Medulla oblongata (tissue), 1 donor: Measurements from ENCODE around the gene CNTNAP5.

Source experiments
- DNase-seq: peaks from one replicate; pipeline ENCODE4 v3.0.0-alpha.2; 2015; ENCODE audit errors: extremely low spot score

CNTNAP5 gene

GRCh38 chr2:124804014-124804940 is 779.2 kb downstream of the CNTNAP5 start:
- peak; percentile 79 for DNase-seq

- no peak for DNase-seq
Measured at GRCh38 chr2:124805060-124805459, 780.0 kb downstream of the CNTNAP5 start.

- peak; percentile 47 for DNase-seq
Measured at GRCh38 chr2:124810132-124810531, 785.0 kb downstream of the CNTNAP5 start.

GRCh38 chr2:124814968-124815745 is 790.1 kb downstream of the CNTNAP5 start:
- no peak for DNase-seq

- DNase-seq, result no peak
Measured at GRCh38 chr2:124816007-124816406, 790.9 kb downstream of the CNTNAP5 start.

GRCh38 chr2:124822516-124822915 is 797.4 kb downstream of the CNTNAP5 start:
- DNase-seq, result no peak

- no peak for DNase-seq
Measured at GRCh38 chr2:124824441-124824840, 799.4 kb downstream of the CNTNAP5 start.

GRCh38 chr2:124832521-124832920 is 807.4 kb downstream of the CNTNAP5 start:
- DNase-seq, result no peak

GRCh38 chr2:124834331-124834730 is 809.2 kb downstream of the CNTNAP5 start:
- DNase-seq, result no peak

- DNase-seq, result no peak
Measured at GRCh38 chr2:124835331-124835730, 810.2 kb downstream of the CNTNAP5 start.

- no peak for DNase-seq
Measured at GRCh38 chr2:124836416-124836815, 811.3 kb downstream of the CNTNAP5 start.

GRCh38 chr2:124837496-124837895 is 812.4 kb downstream of the CNTNAP5 start:
- DNase-seq, result no peak

GRCh38 chr2:124838406-124838805 is 813.3 kb downstream of the CNTNAP5 start:
- no peak for DNase-seq

- DNase-seq, result no peak
Measured at GRCh38 chr2:124867247-124867646, 842.2 kb downstream of the CNTNAP5 start.

- no peak for DNase-seq
Measured at GRCh38 chr2:124874219-124874618, 849.1 kb downstream of the CNTNAP5 start.

- DNase-seq, result no peak
Measured at GRCh38 chr2:124874676-124875075, 849.6 kb downstream of the CNTNAP5 start.

- DNase-seq, result no peak
Measured at GRCh38 chr2:124875627-124876244, 850.6 kb downstream of the CNTNAP5 start.

- DNase-seq, result peak; percentile 5
Measured at GRCh38 chr2:124877141-124877577, 852.1 kb downstream of the CNTNAP5 start.

GRCh38 chr2:124879640-124880039 is 854.6 kb downstream of the CNTNAP5 start:
- no peak for DNase-seq

GRCh38 chr2:124880995-124881394 is 855.9 kb downstream of the CNTNAP5 start:
- no peak for DNase-seq

- DNase-seq, result no peak
Measured at GRCh38 chr2:124882423-124882822, 857.3 kb downstream of the CNTNAP5 start.

GRCh38 chr2:124883595-124883994 is 858.5 kb downstream of the CNTNAP5 start:
- DNase-seq, result no peak
